ENCODE measurements around the gene TMEM256. TPM values are rescaled to one million over a fixed set of nuclear protein-coding genes. Genes with fewer than 3 reads are reported as not detected.

Gene TMEM256
- total RNA-seq, result 100 to 1,000 TPM in 2 of 4 donors, 10 to 100 TPM in 2; 88.3 to 121 (median 103) TPM

DNA sequence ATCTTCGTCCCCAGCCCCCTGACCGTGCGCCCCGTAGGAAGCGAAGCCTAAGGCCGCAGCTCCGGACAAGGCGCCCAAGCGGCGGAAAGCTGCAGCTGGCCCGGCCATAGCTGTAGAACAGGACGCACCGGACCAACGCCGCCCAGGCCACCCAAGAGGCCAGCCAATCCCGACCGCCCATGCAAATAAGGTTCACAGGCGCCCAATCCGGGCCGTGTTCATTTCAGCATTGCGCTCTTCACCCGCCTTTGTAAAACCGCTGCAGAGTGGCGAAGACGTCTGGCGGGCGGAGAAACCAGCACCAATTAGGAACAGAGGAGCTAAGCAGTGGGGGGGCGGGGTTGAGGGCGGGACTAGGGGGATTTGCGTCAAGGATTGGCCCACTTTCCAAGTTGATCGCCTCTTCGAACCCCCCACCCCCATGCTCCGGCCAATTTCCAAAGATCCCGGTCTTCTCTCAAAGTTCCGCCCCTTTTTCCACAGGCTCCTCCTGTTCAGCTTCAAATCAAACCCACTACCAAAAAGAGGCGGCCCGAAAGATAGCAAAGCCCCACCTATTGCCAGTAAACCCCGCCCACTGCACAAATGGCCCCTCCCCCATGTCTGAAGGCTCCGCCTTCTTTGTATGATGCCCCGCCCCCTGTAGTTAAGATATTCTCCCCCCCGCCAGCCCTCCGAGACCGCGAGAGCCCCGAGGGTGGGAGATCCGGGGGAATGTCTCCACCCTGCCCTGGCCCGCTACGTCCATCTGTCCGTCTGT lies at the start of gene TMEM256:
Gene TMEM256 (minus strand): TSS at position 121 of the 760 bp plus-strand sequence. CDS start 13 bp downstream, at position 108.
- peaks cover 0 to 20% (median 0%) of the 10 kb centered on the region in 3 donors for H3K36me3 ChIP-seq
- peak within 1 kb of the TSS; percentile 63 to 96 (median 70) for H3K4me3 ChIP-seq
- TF ChIP-seq, protein P1, sequence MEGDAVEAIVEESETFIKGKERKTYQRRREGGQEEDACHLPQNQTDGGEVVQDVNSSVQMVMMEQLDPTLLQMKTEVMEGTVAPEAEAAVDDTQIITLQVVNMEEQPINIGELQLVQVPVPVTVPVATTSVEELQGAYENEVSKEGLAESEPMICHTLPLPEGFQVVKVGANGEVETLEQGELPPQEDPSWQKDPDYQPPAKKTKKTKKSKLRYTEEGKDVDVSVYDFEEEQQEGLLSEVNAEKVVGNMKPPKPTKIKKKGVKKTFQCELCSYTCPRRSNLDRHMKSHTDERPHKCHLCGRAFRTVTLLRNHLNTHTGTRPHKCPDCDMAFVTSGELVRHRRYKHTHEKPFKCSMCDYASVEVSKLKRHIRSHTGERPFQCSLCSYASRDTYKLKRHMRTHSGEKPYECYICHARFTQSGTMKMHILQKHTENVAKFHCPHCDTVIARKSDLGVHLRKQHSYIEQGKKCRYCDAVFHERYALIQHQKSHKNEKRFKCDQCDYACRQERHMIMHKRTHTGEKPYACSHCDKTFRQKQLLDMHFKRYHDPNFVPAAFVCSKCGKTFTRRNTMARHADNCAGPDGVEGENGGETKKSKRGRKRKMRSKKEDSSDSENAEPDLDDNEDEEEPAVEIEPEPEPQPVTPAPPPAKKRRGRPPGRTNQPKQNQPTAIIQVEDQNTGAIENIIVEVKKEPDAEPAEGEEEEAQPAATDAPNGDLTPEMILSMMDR (IDR thresholded peaks at IDR 0.05), result peak in 2 of 5 experiments; percentile 47 to 57
- peak; percentile 97 to 99 for TF ChIP-seq POLR2A (IDR thresholded peaks at IDR 0.05)
- TF ChIP-seq EP300 (IDR thresholded peaks at IDR 0.05), result peak; percentile 82 to 99
- no peaks in the 10 kb centered on the region for H3K9me3 ChIP-seq
- 0% methylated on average over 23 to 49 of the region's 49 CpGs for WGBS, 2 donors
- peaks cover 0 to 56% (median 21%) of the 10 kb centered on the region in 4 donors for H3K4me1 ChIP-seq
- H3K27me3 ChIP-seq, result no peaks in the 10 kb centered on the region
- H3K27ac ChIP-seq, result peak within 1 kb of the TSS; percentile 85 to 98 (median 96)
- peak; percentile 98 to 99 for DNase-seq (ENCODE audit: low spot score in 2 of 2)

DNA sequence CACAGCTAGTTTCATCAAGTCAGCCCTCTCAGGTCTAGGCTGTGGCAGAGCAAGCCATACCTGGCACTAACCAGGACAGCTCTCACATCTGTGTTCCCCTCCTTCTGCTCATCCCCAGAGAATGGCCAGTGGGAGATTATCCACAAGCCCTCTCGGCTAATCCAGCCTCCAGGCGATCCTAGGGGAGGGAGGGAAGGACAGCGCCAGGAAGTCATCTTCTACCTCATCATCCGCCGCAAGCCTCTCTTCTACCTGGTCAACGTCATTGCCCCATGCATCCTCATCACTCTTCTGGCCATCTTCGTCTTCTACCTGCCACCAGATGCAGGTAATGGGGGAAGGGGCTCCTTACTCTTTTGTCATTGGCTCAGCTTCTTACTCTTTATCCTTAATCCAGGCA lies 44.6 kb upstream of the TMEM256 start:
- no peak for TF ChIP-seq EP300 (IDR thresholded peaks at IDR 0.05)
- TF ChIP-seq, protein P1 (IDR thresholded peaks at IDR 0.05), result no peak
- TF ChIP-seq POLR2A (IDR thresholded peaks at IDR 0.05), result no peak
- no peak for DNase-seq (ENCODE audit: low spot score in 2 of 2)
- Histone ChIP-seq H3K36me3 (no peaks in the 10 kb centered on the region), H3K9me3 (no peaks in the 10 kb centered on the region), H3K27me3 (peaks cover 0 to 50% of the 10 kb centered on the region in 2 donors), H3K4me3 (no peak overlapping the region), H3K4me1 (peaks cover 0 to 25% (median 9%) of the 10 kb centered on the region in 4 donors), H3K27ac (no peak overlapping the region)
- 88 to 90% methylated on average over 7 of the region's 7 CpGs for WGBS, 2 donors

DNA sequence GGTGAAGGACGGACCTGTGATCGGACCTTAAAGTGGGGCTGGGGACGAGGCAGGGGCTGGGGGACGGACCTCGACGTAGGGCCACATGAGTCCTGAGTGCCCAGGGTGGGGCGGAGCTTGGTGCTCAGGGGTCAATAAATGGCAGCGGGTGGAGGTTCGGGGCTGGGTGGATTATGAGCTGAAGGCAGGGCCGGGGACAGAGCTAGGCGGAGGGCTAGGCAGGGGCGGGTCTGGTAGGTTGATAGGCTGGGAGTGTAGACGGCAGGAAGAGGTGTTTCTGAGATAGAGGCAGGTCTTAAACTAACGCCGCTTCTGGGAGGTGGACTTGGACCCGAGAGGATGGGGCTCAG lies 41.7 kb upstream of the TMEM256 start:
- TF ChIP-seq EP300 (IDR thresholded peaks at IDR 0.05) (no peak), POLR2A (IDR thresholded peaks at IDR 0.05) (no peak)
- TF ChIP-seq, protein P1 (IDR thresholded peaks at IDR 0.05), result no peak
- H3K4me3 ChIP-seq, result peak overlapping the region in 3 of 4 donors; percentile 8 to 43 (median 27)
- peak overlapping the region in 1 of 4 donors; percentile 34 for H3K27ac ChIP-seq
- no peaks in the 10 kb centered on the region for H3K36me3 ChIP-seq
- no peaks in the 10 kb centered on the region for H3K9me3 ChIP-seq
- H3K4me1 ChIP-seq, result peaks cover 0 to 31% (median 12%) of the 10 kb centered on the region in 4 donors
- WGBS, 2 donors, result 4 to 7% methylated on average over 16 of the region's 16 CpGs
- no peak for DNase-seq (ENCODE audit: low spot score in 2 of 2)
- H3K27me3 ChIP-seq, result peaks cover 0 to 70% of the 10 kb centered on the region in 2 donors

DNA sequence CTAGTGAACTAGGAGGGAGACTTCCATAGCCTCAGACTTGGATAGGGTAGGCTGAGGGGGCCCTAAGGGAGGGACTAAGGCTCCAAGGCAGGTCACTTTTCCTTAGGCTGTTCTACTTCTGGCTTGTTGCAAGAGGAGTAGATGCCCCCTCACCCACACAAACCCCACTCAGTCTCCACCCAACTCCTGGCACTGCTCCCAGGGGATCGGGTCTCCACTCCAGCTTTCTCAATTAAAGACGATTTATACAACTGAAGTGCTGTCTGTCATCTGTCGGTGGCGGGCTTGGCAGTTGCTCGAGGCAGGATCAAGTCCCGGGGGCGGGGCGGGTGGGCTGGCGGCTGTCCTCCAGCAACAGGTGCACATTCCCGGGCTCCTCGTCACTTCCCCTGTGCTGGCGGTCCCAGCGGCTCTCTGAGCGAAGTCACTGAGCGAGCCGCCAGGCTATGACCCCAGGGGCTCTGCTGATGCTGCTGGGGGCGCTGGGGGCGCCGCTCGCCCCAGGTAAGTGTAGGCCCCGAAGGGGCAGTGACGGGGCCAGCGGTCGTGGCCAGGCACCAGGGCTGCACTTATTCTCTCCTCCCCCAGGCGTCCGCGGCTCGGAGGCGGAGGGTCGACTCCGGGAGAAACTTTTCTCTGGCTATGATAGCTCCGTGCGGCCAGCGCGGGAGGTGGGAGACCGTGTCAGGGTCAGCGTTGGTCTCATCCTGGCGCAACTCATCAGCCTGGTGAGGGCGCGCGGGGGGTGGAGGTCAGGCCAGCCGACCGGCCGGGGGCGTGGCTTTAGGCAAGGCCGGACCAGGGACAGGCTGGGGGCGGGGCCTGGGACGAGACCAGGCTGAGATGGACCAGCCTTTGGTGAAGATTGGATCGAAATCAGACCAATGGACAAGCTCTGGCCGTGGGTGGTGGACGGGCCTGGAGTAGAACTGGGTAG lies 41.1 kb upstream of the TMEM256 start, which contains the start of gene CHRNB1:
Gene CHRNB1 (plus strand): TSS at position 380 of the 937 bp plus-strand sequence. CDS start 67 bp downstream, at position 447.
- Histone ChIP-seq H3K36me3 (no peaks in the 10 kb centered on the region), H3K27me3 (peaks cover 0 to 72% of the 10 kb centered on the region in 2 donors), H3K9me3 (no peaks in the 10 kb centered on the region), H3K27ac (peak within 1 kb of the TSS in 1 of 4 donors; percentile 34), H3K4me1 (peaks cover 0 to 38% (median 18%) of the 10 kb centered on the region in 4 donors), H3K4me3 (peak within 1 kb of the TSS in 3 of 4 donors; percentile 8 to 43 (median 27))
- 5 to 11% methylated on average over 32 to 47 of the region's 51 CpGs for WGBS, 2 donors
- peak in 1 of 2 donors; percentile 57 for DNase-seq (ENCODE audit: low spot score in 2 of 2)
- TF ChIP-seq POLR2A (IDR thresholded peaks at IDR 0.05), result no peak
- TF ChIP-seq, protein P1 (IDR thresholded peaks at IDR 0.05), result no peak
- no peak for TF ChIP-seq EP300 (IDR thresholded peaks at IDR 0.05)

Measured in tibial nerve (tissue), 4 donors.